H9 (cell line): ENCODE measurements around the gene NPHP4. TPM values are rescaled to one million over a fixed set of nuclear protein-coding genes. Genes with fewer than 3 reads are reported as not detected.
A peak's percentile ranks its signal among the peaks of the same experiment; 100 is the strongest.

ENCODE experiments used
- DNase-seq: peaks from one replicate; pipeline ENCODE4 v3.0.0-alpha.2; 2017
- H2AFZ ChIP-seq: one replicate; pipeline ENCODE4 v1.6.1; 2013; ENCODE audit warnings: mild to moderate bottlenecking, low read length, control low read depth, moderate library complexity
- H2AK5ac ChIP-seq: 2 replicates; pipeline ENCODE4 v1.6.1; 2013; ENCODE audit warnings: low read length, control low read depth, mixed read lengths; ENCODE audit not compliant: insufficient read length
- H2BK120ac ChIP-seq: one replicate; pipeline ENCODE4 v1.6.1; 2013; ENCODE audit warnings: low read depth, mild to moderate bottlenecking, low read length, control low read depth, inconsistent platforms; ENCODE audit not compliant: poor library complexity, severe bottlenecking
- H2BK12ac ChIP-seq: 2 replicates; pipeline ENCODE4 v1.6.1; 2013; ENCODE audit warnings: low read length, control low read depth, mixed read lengths, low read depth; ENCODE audit not compliant: insufficient read length
- H2BK15ac ChIP-seq: 2 replicates; pipeline ENCODE4 v1.6.1; 2013; ENCODE audit warnings: low read depth, low read length, control low read depth
- H2BK20ac ChIP-seq: one replicate; pipeline ENCODE4 v1.6.1; 2013; ENCODE audit warnings: low read depth, mild to moderate bottlenecking, low read length, control low read depth, inconsistent platforms; ENCODE audit not compliant: poor library complexity, severe bottlenecking
- H2BK5ac ChIP-seq: 2 replicates; pipeline ENCODE4 v1.6.1; 2013; ENCODE audit warnings: low read length, control low read depth, mixed read lengths; ENCODE audit not compliant: insufficient read length
- H3K14ac ChIP-seq: 2 replicates; pipeline ENCODE4 v1.6.1; 2013; ENCODE audit warnings: low read length, control low read depth; ENCODE audit not compliant: insufficient read depth
- H3K18ac ChIP-seq: 2 replicates; pipeline ENCODE4 v1.6.1; 2013; ENCODE audit warnings: low read depth, mild to moderate bottlenecking, mixed read lengths, low read length, control low read depth; ENCODE audit not compliant: insufficient read length
- H3K23ac ChIP-seq: 2 replicates; pipeline ENCODE4 v1.6.1; 2013; ENCODE audit warnings: low read length, control low read depth, mixed read lengths, low read depth; ENCODE audit not compliant: insufficient read length
- H3K23me2 ChIP-seq: 2 replicates; pipeline ENCODE4 v1.6.1; 2013; ENCODE audit warnings: low read depth, mild to moderate bottlenecking, mixed read lengths, low read length, control low read depth; ENCODE audit not compliant: insufficient read length, poor library complexity, severe bottlenecking
- H3K27ac ChIP-seq: 2 replicates; pipeline ENCODE4 v1.5.1; 2013; ENCODE audit warnings: low read length, control low read depth, mixed read lengths, low read depth; ENCODE audit not compliant: insufficient read length
- H3K27me3 ChIP-seq: 2 replicates; pipeline ENCODE4 v1.6.1; 2013; ENCODE audit warnings: low read length, control low read depth, inconsistent platforms; ENCODE audit not compliant: insufficient read depth
- H3K4ac ChIP-seq: 2 replicates; pipeline ENCODE4 v1.6.1; 2013; ENCODE audit warnings: low read depth, mild to moderate bottlenecking, control low read depth, inconsistent platforms, low read length, moderate library complexity
- H3K4me1 ChIP-seq: 2 replicates; pipeline ENCODE4 v1.6.1; 2013; ENCODE audit warnings: low read length, control low read depth, inconsistent platforms; ENCODE audit not compliant: insufficient read depth
- H3K4me2 ChIP-seq: 2 replicates; pipeline ENCODE4 v1.6.1; 2013; ENCODE audit warnings: low read length, control low read depth, mixed read lengths; ENCODE audit not compliant: insufficient read length, insufficient read depth
- H3K56ac ChIP-seq: 2 replicates; pipeline ENCODE4 v1.6.1; 2013; ENCODE audit warnings: low read depth, mild to moderate bottlenecking, mixed read lengths, low read length, control low read depth; ENCODE audit not compliant: insufficient read length
- H3K79me1 ChIP-seq: 2 replicates; pipeline ENCODE4 v1.6.1; 2013; ENCODE audit warnings: low read depth, mild to moderate bottlenecking, moderate library complexity, low read length, control low read depth, inconsistent platforms; ENCODE audit not compliant: insufficient read depth, poor library complexity, severe bottlenecking
- H3K79me2 ChIP-seq: 2 replicates; pipeline ENCODE4 v1.6.1; 2013; ENCODE audit warnings: low read length, control low read depth, inconsistent platforms; ENCODE audit not compliant: insufficient read depth
- H3K9ac ChIP-seq: 2 replicates; pipeline ENCODE4 v1.6.1; 2013; ENCODE audit warnings: low read length, control low read depth, mixed read lengths; ENCODE audit not compliant: insufficient read length; ENCODE audit errors: extremely low read depth
- H3K9me3 ChIP-seq: one replicate; pipeline ENCODE4 v1.6.1; 2013; ENCODE audit warnings: low read depth, low read length, inconsistent platforms; ENCODE audit not compliant: control insufficient read depth
- H3T11ph ChIP-seq: one replicate; pipeline ENCODE4 v1.6.1; 2013; ENCODE audit warnings: mild to moderate bottlenecking, low read length, control low read depth, inconsistent platforms
- H4K20me1 ChIP-seq: one replicate; pipeline ENCODE4 v1.6.1; 2013; ENCODE audit not compliant: control insufficient read depth, insufficient read length, insufficient read depth
- H4K5ac ChIP-seq: 2 replicates; pipeline ENCODE4 v1.6.1; 2013; ENCODE audit warnings: low read depth, mild to moderate bottlenecking, mixed read lengths, low read length, control low read depth; ENCODE audit not compliant: insufficient read length
- H4K8ac ChIP-seq: replicated peaks from 2 replicates; pipeline ENCODE4 v1.6.1; 2013; ENCODE audit warnings: low read length, control low read depth, mixed read lengths, low read depth; ENCODE audit not compliant: insufficient read length
- H4K91ac ChIP-seq: 2 replicates; pipeline ENCODE4 v1.6.1; 2013; ENCODE audit warnings: low read depth, mild to moderate bottlenecking, moderate library complexity, mixed read lengths, low read length, control low read depth; ENCODE audit not compliant: insufficient read length
- H3K27ac Mint-ChIP-seq, 3 experiments: 2 replicates in 2 of 3; 3 replicates in 1 of 3; pipeline ENCODE4 v1.8.0; 2020 to 2021; ENCODE audit warnings: mixed read lengths in 3 of 3, mild to moderate bottlenecking in 1 of 3, moderate library complexity in 1 of 3
- H3K27me3 Mint-ChIP-seq: 2 replicates; pipeline ENCODE4 v1.8.0; 2021; ENCODE audit warnings: low read depth, mild to moderate bottlenecking, moderate library complexity, mixed read lengths
- H3K36me3 Mint-ChIP-seq, 3 experiments: 2 replicates in 2 of 3; 3 replicates in 1 of 3; pipeline ENCODE4 v1.8.0; 2020 to 2021; ENCODE audit warnings: low read depth in 3 of 3, mixed read lengths in 3 of 3; ENCODE audit not compliant: insufficient read depth in 1 of 3
- H3K4me1 Mint-ChIP-seq, 2 experiments: 2 replicates each; pipeline ENCODE4 v1.8.0; 2020; ENCODE audit warnings: mixed read lengths in 2 of 2
- H3K4me3 Mint-ChIP-seq, 2 experiments: 2 replicates in 1 of 2; 3 replicates in 1 of 2; pipeline ENCODE4 v1.8.0; 2020 to 2021; ENCODE audit warnings: mild to moderate bottlenecking in 2 of 2, mixed read lengths in 2 of 2, moderate library complexity in 1 of 2
- H3K9me3 Mint-ChIP-seq, 2 experiments: 2 replicates in 1 of 2; 3 replicates in 1 of 2; pipeline ENCODE4 v1.8.0; 2020; ENCODE audit warnings: mild to moderate bottlenecking in 2 of 2, mixed read lengths in 2 of 2, moderate library complexity in 1 of 2
- WGBS: extraction: QIAGEN DNeasy Blood & Tissue Kit; methylation state at CpG from one replicate; pipeline ENCODE4 v1.1.7; 2013; ENCODE audit warnings: missing lambda C conversion rate, low lambda C conversion rate, mixed read lengths; ENCODE audit not compliant: insufficient read length; ENCODE audit errors: extremely low coverage; 5-methylcytosine and 5-hydroxymethylcytosine counted together
- total RNA-seq: library from RNA; stranded (reverse); gene quantifications from 2 replicates; pipeline ENCODE4 v1.2.1, GENCODE V29; 2021
- TF ChIP-seq, protein P1 (sequence below): fragments of 200-600 bp; sonication (generic); conservative IDR thresholded peaks from 3 replicates; pipeline ENCODE4 v1.8.0; 2021; ENCODE audit warnings: antibody characterized with exemption, mild to moderate bottlenecking

NPHP4 gene
- total RNA-seq, 1 experiment from 2014 or later = 17.6 TPM

GRCh38 chr1:5971471-5972197 is 20.6 kb downstream of the NPHP4 start:
- Mint-ChIP-seq H3K27ac (peak overlapping the region in 1 of 3 experiments; percentile 25; a peak in 2 of 7 replicates), H3K4me3 (no peak overlapping the region), H3K4me1 (peaks cover 5 to 6% of the 10 kb centered on the region in 2 experiments), H3K36me3 (peaks cover 3 to 14% (median 5%) of the 10 kb centered on the region in 3 experiments; a peak in 4 of 7 replicates), H3K27me3 (no peaks in the 10 kb centered on the region; the same call in 1 of the 2 replicates), H3K9me3 (no peaks in the 10 kb centered on the region)
- WGBS = no CpG with 5 or more reads among the region's 22 CpGs
- no peaks in the 10 kb centered on the region for H3K79me2 ChIP-seq
- H3K9me3 ChIP-seq = no peaks in the 10 kb centered on the region
- H3K18ac ChIP-seq = no peak overlapping the region
- no peak overlapping the region for H2BK5ac ChIP-seq
- no peak overlapping the region for H3K4me2 ChIP-seq
- H3K23me2 ChIP-seq = no peaks in the 10 kb centered on the region
- no peak overlapping the region for H4K8ac ChIP-seq
- no peak overlapping the region; the same call in 1 of the 2 replicates for H3K14ac ChIP-seq
- no peaks in the 10 kb centered on the region for H4K20me1 ChIP-seq
- no peak overlapping the region for H2BK120ac ChIP-seq
- H2AK5ac ChIP-seq = no peak overlapping the region
- no peak overlapping the region for H4K5ac ChIP-seq
- no peak overlapping the region for H2BK12ac ChIP-seq
- H3K4ac ChIP-seq = no peak overlapping the region
- no peak overlapping the region for H3K56ac ChIP-seq
- H3K4me1 ChIP-seq = no peaks in the 10 kb centered on the region
- no peak overlapping the region for H3K9ac ChIP-seq
- no peak for DNase-seq
- H3K27me3 ChIP-seq = no peaks in the 10 kb centered on the region
- no peak overlapping the region for H2AFZ ChIP-seq
- no peak overlapping the region for H4K91ac ChIP-seq
- H2BK20ac ChIP-seq = no peak overlapping the region
- no peak overlapping the region for H3T11ph ChIP-seq
- no peak overlapping the region for H2BK15ac ChIP-seq
- no peak overlapping the region for H3K27ac ChIP-seq
- no peak overlapping the region for H3K23ac ChIP-seq
- H3K79me1 ChIP-seq = no peaks in the 10 kb centered on the region
- TF ChIP-seq, protein P1, sequence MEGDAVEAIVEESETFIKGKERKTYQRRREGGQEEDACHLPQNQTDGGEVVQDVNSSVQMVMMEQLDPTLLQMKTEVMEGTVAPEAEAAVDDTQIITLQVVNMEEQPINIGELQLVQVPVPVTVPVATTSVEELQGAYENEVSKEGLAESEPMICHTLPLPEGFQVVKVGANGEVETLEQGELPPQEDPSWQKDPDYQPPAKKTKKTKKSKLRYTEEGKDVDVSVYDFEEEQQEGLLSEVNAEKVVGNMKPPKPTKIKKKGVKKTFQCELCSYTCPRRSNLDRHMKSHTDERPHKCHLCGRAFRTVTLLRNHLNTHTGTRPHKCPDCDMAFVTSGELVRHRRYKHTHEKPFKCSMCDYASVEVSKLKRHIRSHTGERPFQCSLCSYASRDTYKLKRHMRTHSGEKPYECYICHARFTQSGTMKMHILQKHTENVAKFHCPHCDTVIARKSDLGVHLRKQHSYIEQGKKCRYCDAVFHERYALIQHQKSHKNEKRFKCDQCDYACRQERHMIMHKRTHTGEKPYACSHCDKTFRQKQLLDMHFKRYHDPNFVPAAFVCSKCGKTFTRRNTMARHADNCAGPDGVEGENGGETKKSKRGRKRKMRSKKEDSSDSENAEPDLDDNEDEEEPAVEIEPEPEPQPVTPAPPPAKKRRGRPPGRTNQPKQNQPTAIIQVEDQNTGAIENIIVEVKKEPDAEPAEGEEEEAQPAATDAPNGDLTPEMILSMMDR = no peak
